HG03064 (cell line): ENCODE data around the gene WHAMM.
"Not testable (repeated sequence)": the region's sequence is repeated elsewhere in the genome, so short reads cannot be mapped to it uniquely, and the experiment has no call there.

Experiments
- ATAC-seq: cut with Tn5 transposase; IDR thresholded peaks from one replicate; pipeline ENCODE4 v1.9.1; 2021; ENCODE audit warnings: low read depth; ENCODE audit not compliant: unreplicated experiment

Gene WHAMM

GRCh38 chr15:82809308-82810060 is at the start of gene WHAMM:
Gene WHAMM, plus strand, starts transcription at chr15:82809628. Its CDS starts 99 bp downstream, at chr15:82809727.
- ATAC-seq = peak; percentile 78

GRCh38 chr15:82763361-82764116 is 45.9 kb upstream of the WHAMM start:
- ATAC-seq = no peak

- ATAC-seq = no peak
These were observed 45.3 kb upstream of the WHAMM start for GRCh38 chr15:82764117-82764490.

- no peak for ATAC-seq
These were observed 44.7 kb upstream of the WHAMM start for GRCh38 chr15:82764740-82765139.

- ATAC-seq = not testable (repeated sequence)
These were observed 43.2 kb upstream of the WHAMM start for GRCh38 chr15:82766201-82766600.

GRCh38 chr15:82767163-82767829 is 42.1 kb upstream of the WHAMM start:
- ATAC-seq = no peak

GRCh38 chr15:82768414-82769054 is 40.9 kb upstream of the WHAMM start:
- no peak for ATAC-seq

- ATAC-seq = no peak
These were observed 37.4 kb upstream of the WHAMM start for GRCh38 chr15:82771789-82772607.

- no peak for ATAC-seq
These were observed 34.9 kb upstream of the WHAMM start for GRCh38 chr15:82774496-82774895.

- ATAC-seq = no peak
These were observed 30.7 kb upstream of the WHAMM start for GRCh38 chr15:82778755-82779154.

- no peak for ATAC-seq
These were observed 28.1 kb upstream of the WHAMM start for GRCh38 chr15:82781349-82781748.

- ATAC-seq = no peak
These were observed 20.9 kb upstream of the WHAMM start for GRCh38 chr15:82788496-82788895.

GRCh38 chr15:82789491-82789890 is 19.9 kb upstream of the WHAMM start:
- no peak for ATAC-seq

GRCh38 chr15:82790321-82790720 is 19.1 kb upstream of the WHAMM start:
- ATAC-seq = no peak

GRCh38 chr15:82792068-82792467 is 17.4 kb upstream of the WHAMM start:
- no peak for ATAC-seq

GRCh38 chr15:82793737-82794136 is 15.7 kb upstream of the WHAMM start:
- no peak for ATAC-seq

- ATAC-seq = no peak
These were observed 11.3 kb upstream of the WHAMM start for GRCh38 chr15:82798104-82798503.

GRCh38 chr15:82798531-82799166 is 10.8 kb upstream of the WHAMM start:
- no peak for ATAC-seq

GRCh38 chr15:82799183-82799841 is 10.1 kb upstream of the WHAMM start:
- ATAC-seq = no peak
